SU-DHL-6 (cell line): ENCODE results near the gene CUTC.
"Not testable (repeated sequence)": the region's sequence is repeated elsewhere in the genome, so short reads cannot be mapped to it uniquely, and the experiment has no call there.

Source experiments
- H2AFZ ChIP-seq: fragments of 200-600 bp; sonication (generic); 2 replicates; pipeline ENCODE4 v1.6.1; 2014; ENCODE audit warnings: low read depth, mild to moderate bottlenecking, moderate library complexity, mixed read lengths, antibody characterized with exemption, low read length; ENCODE audit not compliant: severe bottlenecking
- H3F3A ChIP-seq: fragments of 200-600 bp; shearing (Covaris generic); 2 replicates; pipeline ENCODE4 v1.6.0; 2016; ENCODE audit warnings: antibody characterized with exemption, mild to moderate bottlenecking; ENCODE audit not compliant: insufficient read depth
- H3K27ac ChIP-seq: fragments of 200-600 bp; sonication (generic); 2 replicates; pipeline ENCODE4 v1.5.1; 2016; ENCODE audit warnings: low read depth, mild to moderate bottlenecking, low read length, moderate library complexity, mixed read lengths
- H3K27me3 ChIP-seq: fragments of 200-600 bp; sonication (generic), shearing (Covaris generic); 2 replicates; pipeline ENCODE4 v1.6.0; 2014; ENCODE audit warnings: mild to moderate bottlenecking, low read length
- H3K36me3 ChIP-seq: fragments of 200-600 bp; sonication (generic); 2 replicates; pipeline ENCODE4 v1.6.1; 2014; ENCODE audit warnings: mild to moderate bottlenecking, low read length, mixed read lengths
- H3K4me2 ChIP-seq: fragments of 300-600, 200-600 bp; shearing (Covaris generic), sonication (generic); 2 replicates; pipeline ENCODE4 v1.6.0; 2014; ENCODE audit warnings: low read length, low read depth, mild to moderate bottlenecking; ENCODE audit not compliant: poor library complexity, severe bottlenecking
- H3K4me3 ChIP-seq: fragments of 200-600 bp; sonication (generic); 2 replicates; pipeline ENCODE4 v1.5.1; 2014; ENCODE audit warnings: antibody characterized with exemption, low read length, mild to moderate bottlenecking, mixed read lengths; ENCODE audit not compliant: insufficient read depth, poor library complexity, severe bottlenecking
- H3K79me2 ChIP-seq: fragments of 200-600 bp; sonication (generic); 2 replicates; pipeline ENCODE4 v1.6.1; 2014; ENCODE audit warnings: mild to moderate bottlenecking, low read length, moderate library complexity; ENCODE audit not compliant: insufficient read depth
- H3K9ac ChIP-seq: fragments of 200-600 bp; sonication (generic); 2 replicates; pipeline ENCODE4 v1.7.0; 2014; ENCODE audit warnings: mild to moderate bottlenecking, low read length
- H3K9me2 ChIP-seq: fragments of 200-600 bp; sonication (generic); replicated peaks from 2 replicates; pipeline ENCODE4 v1.6.1; 2014; ENCODE audit warnings: low read length; ENCODE audit not compliant: insufficient read depth
- H3K9me3 ChIP-seq: fragments of 200-600 bp; sonication (generic); 2 replicates; pipeline ENCODE4 v1.6.1; 2014; ENCODE audit warnings: low read length, mixed read lengths; ENCODE audit not compliant: insufficient read depth
- H4K20me1 ChIP-seq: fragments of 200-600 bp; sonication (generic); 2 replicates; pipeline ENCODE4 v1.6.1; 2014; ENCODE audit warnings: low read depth, mild to moderate bottlenecking, antibody characterized with exemption, low read length, moderate library complexity, mixed read lengths
- EZH2phosphoT487 ChIP-seq: fragments of 200-600 bp; sonication (generic), shearing (Covaris generic); conservative IDR thresholded peaks from 2 replicates; pipeline ENCODE4 v1.6.1; 2018; ENCODE audit warnings: mild to moderate bottlenecking, antibody characterized with exemption, low read length, moderate library complexity, mixed read lengths
- TF ChIP-seq, protein P1 (sequence below): fragments of 200-600 bp; sonication (generic); IDR thresholded peaks from one replicate; pipeline ENCODE4 v1.5.1; 2017; ENCODE audit warnings: antibody characterized with exemption, mild to moderate bottlenecking, low read length, moderate library complexity; ENCODE audit not compliant: insufficient read depth, poor library complexity, severe bottlenecking

CUTC gene

GRCh38 chr10:99733366-99733765 lies 1.3 kb downstream of the CUTC start:
- Histone ChIP-seq H3K9me3 (no peaks in the 10 kb centered on the region), H4K20me1 (no peaks in the 10 kb centered on the region), H3K27me3 (no peaks in the 10 kb centered on the region), H3K4me2 (peak overlapping the region; percentile 88), H3K36me3 (peaks cover 24% of the 10 kb centered on the region), H3K9me2 (no peaks in the 10 kb centered on the region), H3K79me2 (peaks cover 50% of the 10 kb centered on the region), H3K27ac (no peak overlapping the region), H3K9ac (0 out of 2 replicates have a peak overlapping the region, but pooled peaks have one; percentile 5), H2AFZ (no peak overlapping the region), H3F3A (no peaks in the 10 kb centered on the region), H3K4me3 (peak overlapping the region; percentile 30)
- no peak for TF ChIP-seq EZH2phosphoT487
- TF ChIP-seq, protein P1, sequence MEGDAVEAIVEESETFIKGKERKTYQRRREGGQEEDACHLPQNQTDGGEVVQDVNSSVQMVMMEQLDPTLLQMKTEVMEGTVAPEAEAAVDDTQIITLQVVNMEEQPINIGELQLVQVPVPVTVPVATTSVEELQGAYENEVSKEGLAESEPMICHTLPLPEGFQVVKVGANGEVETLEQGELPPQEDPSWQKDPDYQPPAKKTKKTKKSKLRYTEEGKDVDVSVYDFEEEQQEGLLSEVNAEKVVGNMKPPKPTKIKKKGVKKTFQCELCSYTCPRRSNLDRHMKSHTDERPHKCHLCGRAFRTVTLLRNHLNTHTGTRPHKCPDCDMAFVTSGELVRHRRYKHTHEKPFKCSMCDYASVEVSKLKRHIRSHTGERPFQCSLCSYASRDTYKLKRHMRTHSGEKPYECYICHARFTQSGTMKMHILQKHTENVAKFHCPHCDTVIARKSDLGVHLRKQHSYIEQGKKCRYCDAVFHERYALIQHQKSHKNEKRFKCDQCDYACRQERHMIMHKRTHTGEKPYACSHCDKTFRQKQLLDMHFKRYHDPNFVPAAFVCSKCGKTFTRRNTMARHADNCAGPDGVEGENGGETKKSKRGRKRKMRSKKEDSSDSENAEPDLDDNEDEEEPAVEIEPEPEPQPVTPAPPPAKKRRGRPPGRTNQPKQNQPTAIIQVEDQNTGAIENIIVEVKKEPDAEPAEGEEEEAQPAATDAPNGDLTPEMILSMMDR, result no peak

GRCh38 chr10:99734111-99734510 lies 2.1 kb downstream of the CUTC start:
- not testable (repeated sequence) for H3K9me2 ChIP-seq, H3K4me3 ChIP-seq, H2AFZ ChIP-seq, H3F3A ChIP-seq, H4K20me1 ChIP-seq, H3K27me3 ChIP-seq, H3K9me3 ChIP-seq, H3K27ac ChIP-seq
- peak overlapping the region; percentile 88 for H3K4me2 ChIP-seq
- H3K36me3 ChIP-seq, result peaks cover 29% of the 10 kb centered on the region
- H3K79me2 ChIP-seq, result peaks cover 56% of the 10 kb centered on the region
- 0 out of 2 replicates have a peak overlapping the region, but pooled peaks have one; percentile 5 for H3K9ac ChIP-seq

DNA sequence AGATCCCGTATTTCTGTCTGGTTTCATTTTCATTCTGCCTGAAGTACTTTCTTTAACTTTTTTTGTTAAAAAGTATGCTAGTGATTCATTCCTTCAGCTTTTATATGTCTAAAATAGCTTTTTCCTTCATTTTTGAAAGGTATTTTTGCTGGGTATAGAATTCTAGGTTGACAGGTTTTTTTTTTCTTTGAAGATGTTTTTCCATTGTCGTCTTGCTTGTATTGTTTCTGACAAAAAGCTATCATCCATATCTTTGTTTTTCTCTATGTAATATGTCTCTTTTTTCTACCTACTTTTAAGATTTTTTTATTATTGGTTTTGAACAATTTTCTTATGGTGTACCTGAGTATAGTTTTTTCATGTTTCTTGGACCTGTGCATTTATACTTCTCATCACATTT lies 8.2 kb downstream of the CUTC start:
- peaks cover 30% of the 10 kb centered on the region for H3K79me2 ChIP-seq
- no peak overlapping the region for H3K9ac ChIP-seq
- H3K9me2 ChIP-seq, result no peaks in the 10 kb centered on the region
- H3K27ac ChIP-seq, result no peak overlapping the region
- no peaks in the 10 kb centered on the region for H4K20me1 ChIP-seq
- no peak for TF ChIP-seq EZH2phosphoT487
- TF ChIP-seq, protein P1, result no peak
- H3K4me2 ChIP-seq, result no peak overlapping the region
- H3K9me3 ChIP-seq, result peaks cover 8% of the 10 kb centered on the region; the same call in 1 of the 2 replicates
- no peaks in the 10 kb centered on the region for H3K27me3 ChIP-seq
- H3K4me3 ChIP-seq, result no peak overlapping the region
- H3K36me3 ChIP-seq, result peaks cover 74% of the 10 kb centered on the region
- no peaks in the 10 kb centered on the region for H3F3A ChIP-seq
- H2AFZ ChIP-seq, result no peak overlapping the region

GRCh38 chr10:99740933-99741559 lies 9.0 kb downstream of the CUTC start:
- H3K4me3 ChIP-seq, result no peak overlapping the region
- H3K27ac ChIP-seq, result no peak overlapping the region
- TF ChIP-seq, protein P1, result no peak
- TF ChIP-seq EZH2phosphoT487, result no peak
- H3K36me3 ChIP-seq, result peaks cover 75% of the 10 kb centered on the region
- H3K27me3 ChIP-seq, result no peaks in the 10 kb centered on the region
- H3F3A ChIP-seq, result no peaks in the 10 kb centered on the region
- H3K79me2 ChIP-seq, result peaks cover 30% of the 10 kb centered on the region
- H2AFZ ChIP-seq, result no peak overlapping the region
- no peak overlapping the region for H3K9ac ChIP-seq
- no peaks in the 10 kb centered on the region for H4K20me1 ChIP-seq
- no peaks in the 10 kb centered on the region for H3K9me2 ChIP-seq
- H3K4me2 ChIP-seq, result no peak overlapping the region
- H3K9me3 ChIP-seq, result peaks cover 8% of the 10 kb centered on the region; the same call in 1 of the 2 replicates
